ENCODE results near the gene ZNF256. TPM values are rescaled to one million over a fixed set of nuclear protein-coding genes. Genes with fewer than 3 reads are reported as not detected.

ZNF256 gene
- total and polyA plus RNA-seq, 2 experiments from 2014 or later, result 4.6 to 8.8 TPM

- H3K4me3 ChIP-seq, result no peak overlapping the region
- H3K36me3 ChIP-seq (replicated peaks; ENCODE audit: insufficient read depth, low read depth), result no peaks in the 10 kb centered on the region
- no peak for TF ChIP-seq CTCF (IDR thresholded peaks at IDR 0.05; ENCODE audit: poor library complexity)
- TF ChIP-seq EZH2 (IDR thresholded peaks at IDR 0.05; ENCODE audit: borderline replicate concordance), result no peak
- no peak for TF ChIP-seq EZH2phosphoT487 (IDR thresholded peaks at IDR 0.05; ENCODE audit: low read depth, severe bottlenecking, unreplicated experiment)
- H3K27ac ChIP-seq, result no peak overlapping the region
- no peak for DNase-seq (ENCODE audit: low spot score)
- no peaks in the 10 kb centered on the region for H4K20me1 ChIP-seq (ENCODE audit: insufficient read depth, poor library complexity, severe bottlenecking)
- no peak overlapping the region for H2AFZ ChIP-seq
- H3K4me2 ChIP-seq, result no peak overlapping the region
- no peaks in the 10 kb centered on the region for H3K27me3 ChIP-seq
- 56% methylated on average over 5 of the region's 5 CpGs for WGBS (ENCODE audit: low lambda C conversion rate, missing lambda C conversion rate)
- no peaks in the 10 kb centered on the region for H3K9me2 ChIP-seq (replicated peaks; ENCODE audit: insufficient read depth)
- H3K79me2 ChIP-seq, result peaks cover 4% of the 10 kb centered on the region
- no peaks in the 10 kb centered on the region for H3K9me3 ChIP-seq (ENCODE audit: low read depth)
- H3K4me1 ChIP-seq (ENCODE audit: insufficient read depth), result peaks cover 5% of the 10 kb centered on the region
These were observed 47.2 kb downstream of the ZNF256 start for GRCh38 chr19:57900311-57900710.

Other genes with a start within 250 kb of the ZNF256 start
- gene ZNF154, start 238.5 kb downstream of the ZNF256 start, total RNA-seq, result 10.7 and 11.1 TPM in 2 replicates
- 3.5 and 5.6 TPM in 2 replicates for gene ZNF154, start 238.5 kb downstream of the ZNF256 start, polyA plus RNA-seq
- 6.7 and 6.8 TPM in 2 replicates for gene ZNF671, start 220.1 kb downstream of the ZNF256 start, total RNA-seq
- gene ZNF671, start 220.1 kb downstream of the ZNF256 start, polyA plus RNA-seq, result 3.9 and 6.7 TPM in 2 replicates
- gene ZNF776, start 200.9 kb downstream of the ZNF256 start, total RNA-seq, result 10.3 and 11.4 TPM in 2 replicates
- gene ZNF776, start 200.9 kb downstream of the ZNF256 start, polyA plus RNA-seq, result 8.2 and 10.6 TPM in 2 replicates
- 11.4 and 22.5 TPM in 2 replicates for gene ZNF586, start 178.0 kb downstream of the ZNF256 start, total RNA-seq
- 8.0 and 11.2 TPM in 2 replicates for gene ZNF586, start 178.0 kb downstream of the ZNF256 start, polyA plus RNA-seq
- 25.9 and 26.7 TPM in 2 replicates for gene ZNF552, start 132.8 kb downstream of the ZNF256 start, total RNA-seq
- 12.9 and 13.7 TPM in 2 replicates for gene ZNF552, start 132.8 kb downstream of the ZNF256 start, polyA plus RNA-seq
- 13.9 and 16.8 TPM in 2 replicates for gene ZNF587B, start 117.4 kb downstream of the ZNF256 start, total RNA-seq
- 1.8 and 6.4 TPM in 2 replicates for gene ZNF587B, start 117.4 kb downstream of the ZNF256 start, polyA plus RNA-seq
- gene ZNF587, start 97.8 kb downstream of the ZNF256 start, total RNA-seq, result 36.8 and 60.5 TPM in 2 replicates
- 8.8 and 11.5 TPM in 2 replicates for gene ZNF587, start 97.8 kb downstream of the ZNF256 start, polyA plus RNA-seq
- 11.4 and 16.1 TPM in 2 replicates for gene ZNF814, start 58.7 kb downstream of the ZNF256 start, total RNA-seq
- 19.2 and 40.0 TPM in 2 replicates for gene ZNF814, start 58.7 kb downstream of the ZNF256 start, polyA plus RNA-seq
- gene ZNF417, start 31.1 kb downstream of the ZNF256 start, total RNA-seq, result 11.4 and 14.3 TPM in 2 replicates
- 3.9 and 6.2 TPM in 2 replicates for gene ZNF417, start 31.1 kb downstream of the ZNF256 start, polyA plus RNA-seq
- 6.1 and 8.2 TPM in 2 replicates for gene ZNF418, start 12.3 kb downstream of the ZNF256 start, total RNA-seq
- 2.8 and 3.2 TPM in 2 replicates for gene ZNF418, start 12.3 kb downstream of the ZNF256 start, polyA plus RNA-seq
- 0.60 TPM in 1 of 2 replicates, not detected in the other for gene C19orf18, start 26.8 kb upstream of the ZNF256 start, total RNA-seq
- 1.9 and 2.0 TPM in 2 replicates for gene C19orf18, start 26.8 kb upstream of the ZNF256 start, polyA plus RNA-seq
- gene ZNF606, start 55.1 kb upstream of the ZNF256 start, total RNA-seq, result 18.0 and 19.7 TPM in 2 replicates
- 17.6 and 26.0 TPM in 2 replicates for gene ZNF606, start 55.1 kb upstream of the ZNF256 start, polyA plus RNA-seq
- 0.33 and 1.2 TPM in 2 replicates for gene ZSCAN1, start 86.3 kb upstream of the ZNF256 start, total RNA-seq
- gene ZSCAN1, start 86.3 kb upstream of the ZNF256 start, polyA plus RNA-seq, result 1.1 and 3.8 TPM in 2 replicates
- gene ZNF135, start 111.6 kb upstream of the ZNF256 start, total RNA-seq, result 5.8 and 7.4 TPM in 2 replicates
- 4.3 and 5.0 TPM in 2 replicates for gene ZNF135, start 111.6 kb upstream of the ZNF256 start, polyA plus RNA-seq
- 30.4 and 49.8 TPM in 2 replicates for gene ZSCAN18, start 150.5 kb upstream of the ZNF256 start, total RNA-seq
- 51.8 and 59.1 TPM in 2 replicates for gene ZSCAN18, start 150.5 kb upstream of the ZNF256 start, polyA plus RNA-seq
- 17.0 and 18.4 TPM in 2 replicates for gene ZNF329, start 203.1 kb upstream of the ZNF256 start, total RNA-seq
- 1.8 and 2.8 TPM in 2 replicates for gene ZNF329, start 203.1 kb upstream of the ZNF256 start, polyA plus RNA-seq
- gene ZNF274, start 235.4 kb upstream of the ZNF256 start, total RNA-seq, result 28.1 and 28.8 TPM in 2 replicates
- gene ZNF274, start 235.4 kb upstream of the ZNF256 start, polyA plus RNA-seq, result 29.0 and 30.8 TPM in 2 replicates